ENCODE results near the gene DMD.
"Not testable (repeated sequence)": the region's sequence is repeated elsewhere in the genome, so short reads cannot be mapped to it uniquely, and the experiment has no call there.

The DMD gene

DNA sequence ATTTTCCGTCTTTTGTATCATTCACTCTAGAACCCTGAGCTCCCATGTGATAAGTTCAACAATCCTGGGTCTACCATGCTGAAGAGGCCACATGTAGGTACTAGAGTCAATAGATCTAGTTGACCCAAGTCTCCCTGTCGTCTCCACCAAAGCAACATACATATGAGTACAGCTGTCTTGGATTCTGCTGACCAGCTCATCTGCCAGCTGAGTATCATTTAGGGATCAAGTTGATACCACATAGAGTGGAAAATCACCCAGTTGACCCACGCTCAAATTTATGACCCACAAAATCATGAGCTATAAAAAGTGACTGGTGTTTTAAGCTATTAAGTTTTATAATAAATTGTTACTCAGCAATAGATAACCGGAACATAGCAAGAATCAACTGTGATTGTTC is 61.8 kb downstream of the DMD start:
- DNase-seq, result no peak

DNA sequence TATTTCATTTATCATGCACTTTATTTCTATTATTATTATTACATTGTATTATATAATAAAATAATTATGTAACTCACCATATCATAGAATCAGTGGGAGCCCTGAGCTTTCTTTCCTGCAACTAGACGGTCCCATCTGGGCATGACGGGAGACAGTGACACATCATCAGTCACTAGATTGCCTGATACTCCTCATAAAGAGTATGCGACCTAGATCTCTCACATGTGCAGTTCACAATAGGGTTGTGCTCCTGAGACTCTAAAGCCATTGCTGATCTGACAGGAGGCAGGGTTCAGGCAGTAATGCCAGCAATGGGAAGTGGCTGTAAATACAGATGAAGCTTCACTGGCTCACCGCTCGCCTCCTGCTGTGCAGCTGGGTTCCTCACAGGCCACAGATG is 62.3 kb downstream of the DMD start:
- DNase-seq, result no peak

DNA sequence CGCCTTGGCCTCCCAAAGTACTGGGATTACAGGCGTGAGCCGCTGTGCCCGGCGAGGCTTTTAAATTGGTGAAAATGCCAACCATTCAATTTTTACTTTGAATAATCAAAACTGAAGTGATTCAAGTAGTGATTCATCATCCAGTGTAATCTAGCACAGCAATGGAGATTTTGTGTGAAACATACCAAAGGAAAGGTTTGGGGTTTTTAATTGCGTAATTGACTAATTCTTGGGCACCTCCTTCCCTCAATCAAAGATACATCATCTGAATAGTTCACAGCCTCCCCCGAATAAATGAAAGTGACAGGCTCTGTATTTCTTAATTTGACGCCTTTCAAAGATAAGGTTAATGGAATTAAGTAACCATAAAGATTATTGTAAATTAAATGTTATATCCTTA is 69.0 kb downstream of the DMD start:
- no peak for DNase-seq

DNA sequence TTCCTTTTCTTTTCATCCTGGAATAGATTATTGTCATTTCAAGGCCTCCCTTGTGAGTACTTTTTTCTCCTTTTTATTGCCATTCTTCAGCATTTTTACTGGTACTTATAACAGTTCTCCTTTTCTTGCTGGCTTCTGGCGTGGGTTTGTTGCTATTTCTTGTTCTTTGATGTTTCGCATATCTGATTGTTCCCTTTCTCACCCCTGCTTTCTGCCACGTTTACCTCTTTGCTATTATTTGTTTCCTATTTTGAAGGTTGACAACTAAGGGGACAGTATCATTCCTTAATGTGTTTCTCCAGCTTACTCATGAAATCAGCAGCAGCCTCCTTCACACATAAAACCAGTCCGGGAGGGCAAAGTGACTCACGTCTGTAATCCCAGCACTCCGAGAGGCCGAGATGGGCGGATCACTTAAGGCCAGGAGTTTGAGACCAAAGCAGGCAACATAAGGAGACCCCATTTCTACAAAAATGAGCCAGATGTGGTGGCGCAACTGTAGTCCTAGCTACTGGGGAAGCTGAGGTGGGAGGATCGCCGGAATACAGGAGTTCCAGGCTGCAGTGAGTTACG is 72.6 kb downstream of the DMD start:
- no peak for DNase-seq

DNA sequence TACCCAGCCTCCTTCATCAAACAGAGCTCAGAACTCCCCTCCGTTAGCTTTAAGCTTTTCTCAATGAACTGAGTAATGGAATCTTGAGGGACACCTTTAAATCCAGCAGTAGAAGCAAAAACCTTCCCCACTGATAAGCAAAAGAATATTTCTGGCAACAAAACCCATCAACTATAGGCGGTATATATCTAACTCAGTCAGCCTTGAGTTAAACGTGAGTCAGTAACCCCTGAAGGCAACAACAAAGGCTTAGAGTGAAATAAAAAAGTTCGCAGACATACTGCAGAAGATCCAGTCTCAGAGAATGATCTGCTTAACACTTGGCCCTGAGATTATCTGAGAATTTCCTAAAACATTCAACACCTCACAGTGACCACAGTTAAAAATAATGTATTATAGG is 77.2 kb downstream of the DMD start:
- no peak for DNase-seq

DNA sequence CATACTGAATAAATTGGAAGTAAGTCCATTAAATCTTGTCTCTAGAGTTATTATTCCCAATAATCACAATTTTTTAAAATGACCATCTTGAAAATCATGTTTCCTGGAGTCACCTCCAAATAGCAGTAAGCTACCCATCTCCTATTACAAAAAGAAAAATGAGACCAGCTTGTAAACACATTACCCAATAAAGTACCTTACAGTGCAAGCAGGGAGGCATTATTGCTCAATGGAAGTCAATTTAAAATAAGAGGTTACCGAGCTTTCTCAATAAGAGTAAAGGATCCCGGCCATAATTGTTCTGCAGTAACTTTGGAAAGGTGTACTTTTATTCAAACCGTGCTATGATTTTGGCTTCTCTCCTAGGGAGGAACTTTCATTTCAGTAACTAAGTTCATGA is 78.0 kb downstream of the DMD start:
- no peak for DNase-seq

DNA sequence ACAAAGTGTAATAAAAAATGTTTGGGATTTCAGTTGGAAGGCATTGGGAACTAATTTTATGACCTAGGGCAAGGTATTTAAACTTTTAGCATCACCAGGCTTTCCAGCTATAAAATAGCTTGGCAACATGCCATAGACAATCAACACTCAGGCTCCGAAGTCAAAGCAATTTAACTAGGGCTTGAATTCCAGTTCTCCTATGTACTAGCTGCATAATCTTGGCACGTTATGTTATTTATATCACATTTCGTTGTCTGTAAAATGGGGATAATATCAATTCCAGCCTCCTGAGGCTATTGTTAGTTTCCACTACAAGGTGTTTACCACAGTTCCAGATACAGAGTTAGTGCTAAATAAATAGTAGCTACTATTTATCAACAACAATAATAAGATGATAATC is 78.8 kb downstream of the DMD start:
- no peak for DNase-seq

DNA sequence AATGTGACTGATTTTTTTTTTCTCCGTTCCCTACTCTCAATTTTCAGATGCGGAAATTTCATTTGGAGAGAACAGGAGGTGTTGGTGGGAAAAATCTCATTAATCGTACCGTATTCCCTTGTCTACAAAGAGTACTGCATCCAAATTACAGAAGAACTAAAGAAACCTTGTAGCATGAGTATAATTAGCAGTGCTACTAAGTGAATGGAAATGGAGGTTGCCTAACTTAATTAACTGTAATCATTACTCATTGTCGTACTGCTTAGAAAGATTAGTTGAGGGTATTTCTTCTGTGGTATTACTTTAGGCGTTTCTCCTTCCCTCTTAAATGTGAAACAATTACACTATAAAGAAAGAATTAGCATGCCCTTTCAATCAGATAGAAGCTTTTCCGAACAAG is 81.7 kb downstream of the DMD start:
- no peak for DNase-seq

DNA sequence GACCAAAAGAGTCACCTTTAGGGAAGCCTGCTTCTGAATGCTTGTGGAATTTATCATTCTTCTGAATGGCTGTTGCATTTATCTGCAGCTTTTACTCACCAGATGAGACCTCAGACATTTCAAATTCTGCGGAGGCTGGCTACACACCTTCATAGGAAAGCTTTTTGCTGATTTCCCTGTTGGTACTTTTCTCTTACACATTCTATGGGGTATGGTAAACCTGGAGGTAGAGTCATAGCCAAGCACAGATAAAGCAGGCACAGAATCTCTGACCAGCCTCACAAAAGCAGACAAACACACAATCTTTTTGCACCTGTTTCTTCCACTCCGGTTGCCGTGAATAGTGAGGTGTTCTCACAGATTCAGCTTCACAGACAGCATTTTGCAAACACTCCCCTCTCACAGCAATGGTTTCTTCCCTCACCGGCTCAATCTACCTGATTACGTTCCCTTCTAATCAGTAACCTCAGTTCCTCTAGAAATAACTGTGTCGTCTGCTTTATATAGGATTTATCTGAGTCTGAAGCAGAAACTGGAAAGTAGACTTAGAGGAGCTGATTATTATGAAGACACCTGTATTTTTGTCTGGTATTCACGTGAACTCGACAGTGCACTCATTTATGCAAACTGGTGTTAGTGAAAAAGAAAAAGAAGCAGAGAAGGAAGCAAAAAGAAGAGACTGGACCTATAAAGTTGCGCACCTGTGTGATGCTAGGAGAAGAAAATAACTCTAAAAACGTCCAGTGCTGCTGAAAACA is 83.1 kb downstream of the DMD start:
- DNase-seq, result no peak

DNA sequence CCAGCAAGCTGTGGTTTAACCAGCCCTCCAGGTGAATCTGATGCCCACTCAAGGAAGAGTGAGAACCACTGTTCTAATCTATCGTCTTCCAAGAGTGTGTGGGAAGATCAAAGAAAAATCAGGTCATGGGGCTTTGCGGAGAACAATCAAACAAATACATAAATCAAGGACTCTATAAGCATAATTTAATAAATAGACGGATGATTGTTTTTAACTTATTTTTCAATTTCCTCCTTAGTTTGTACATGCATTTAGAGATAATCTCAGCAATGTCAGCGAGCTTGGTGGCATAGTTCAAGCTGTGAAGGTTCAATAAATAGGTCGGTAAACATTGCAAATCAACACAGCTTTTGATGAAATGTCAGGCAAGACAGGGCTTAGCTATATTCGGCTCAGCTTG is 84.9 kb downstream of the DMD start:
- no peak for DNase-seq

DNA sequence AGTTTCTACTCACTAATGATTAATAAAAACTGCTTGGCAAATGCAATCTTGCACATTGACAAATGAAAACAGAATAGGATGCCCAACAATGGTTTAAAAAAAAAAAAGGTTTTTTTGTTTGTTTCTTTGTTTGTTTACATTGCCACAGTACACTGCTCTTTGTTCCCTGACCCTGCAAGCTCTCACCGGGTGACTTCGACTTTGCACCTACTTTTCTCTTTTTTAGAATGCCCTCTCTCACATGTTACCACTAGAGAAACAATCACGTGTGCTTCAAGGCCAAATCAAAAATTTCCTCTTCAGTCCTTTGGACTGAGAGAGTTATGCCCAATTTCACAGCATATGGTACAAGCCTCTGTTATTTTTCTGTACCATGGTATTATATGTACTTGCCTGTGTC is 101.5 kb downstream of the DMD start:
- DNase-seq, result no peak

DNA sequence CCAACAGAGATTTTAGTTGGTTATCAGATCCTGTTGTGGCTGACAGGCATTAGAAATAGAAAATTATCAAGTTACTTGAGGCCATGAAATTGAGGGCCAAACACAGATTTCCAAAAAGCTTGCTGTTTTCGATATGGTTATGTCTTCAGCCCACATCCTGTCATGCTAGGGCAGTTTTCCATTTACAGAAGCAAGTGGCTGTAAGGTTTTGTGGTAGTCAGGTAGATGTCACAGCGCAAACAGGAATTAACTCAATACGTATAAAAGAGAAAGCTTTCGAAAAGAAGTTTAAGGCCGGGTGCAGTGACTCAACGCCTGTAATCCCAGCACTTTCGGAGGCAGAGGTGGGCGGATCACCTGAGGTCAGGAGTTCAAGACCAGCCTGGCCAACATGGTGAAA is 104.6 kb downstream of the DMD start:
- DNase-seq, result no peak

DNA sequence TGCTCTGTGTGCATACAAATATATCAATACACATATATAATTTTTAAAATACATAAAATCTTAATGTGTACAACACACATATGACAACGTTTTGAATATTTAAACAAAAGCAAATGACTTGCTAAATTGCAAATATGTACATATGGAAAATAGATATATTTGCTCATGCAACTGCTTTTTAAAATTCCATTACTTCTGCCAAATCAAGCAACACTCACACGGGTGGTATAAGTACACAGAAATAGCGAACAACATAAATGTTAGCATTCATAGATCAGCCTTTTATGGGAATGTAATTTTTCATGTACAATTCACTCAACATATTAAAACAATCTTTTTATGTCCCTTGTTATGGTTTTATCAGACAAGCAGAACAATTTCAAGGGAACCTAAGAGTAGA is 116.3 kb downstream of the DMD start:
- DNase-seq, result no peak

DNA sequence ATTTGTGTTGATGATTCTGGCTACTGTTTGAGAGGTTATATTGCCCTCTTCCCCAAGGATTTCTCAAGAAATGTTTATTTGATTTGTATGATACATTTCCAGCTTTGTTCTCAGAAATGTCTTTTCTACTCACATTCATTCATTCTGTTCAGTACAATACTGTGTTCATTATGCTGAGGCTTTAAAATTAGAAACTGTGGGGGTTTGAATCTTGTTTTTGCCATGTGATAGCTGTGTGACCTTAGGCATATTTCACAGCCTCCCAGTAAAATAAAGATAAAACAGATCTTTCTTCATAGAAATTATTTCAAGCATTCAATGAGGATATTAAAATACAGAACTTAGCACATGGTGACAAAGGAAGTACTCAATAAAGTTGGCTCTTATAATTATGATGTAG is 123.9 kb downstream of the DMD start:
- DNase-seq, result no peak

DNA sequence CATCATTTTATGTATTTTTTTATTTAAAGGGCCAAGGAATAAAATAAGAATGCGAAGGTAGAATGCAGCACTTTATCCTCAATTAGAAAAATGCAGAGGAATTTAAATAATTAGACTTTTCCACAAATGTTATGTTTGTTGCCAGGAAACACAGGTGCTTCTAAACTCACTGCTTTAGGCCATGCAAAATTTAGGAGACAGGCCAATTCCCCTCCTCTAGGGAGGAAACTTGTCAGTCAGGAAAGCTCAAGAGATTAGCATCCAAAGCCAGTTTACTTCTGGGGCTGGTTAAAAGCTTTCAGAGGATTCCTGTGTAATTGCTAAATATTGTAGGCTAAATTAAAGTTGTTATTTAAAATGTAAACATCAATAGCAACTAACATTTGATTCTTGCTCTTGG is 124.5 kb downstream of the DMD start:
- no peak for DNase-seq

DNA sequence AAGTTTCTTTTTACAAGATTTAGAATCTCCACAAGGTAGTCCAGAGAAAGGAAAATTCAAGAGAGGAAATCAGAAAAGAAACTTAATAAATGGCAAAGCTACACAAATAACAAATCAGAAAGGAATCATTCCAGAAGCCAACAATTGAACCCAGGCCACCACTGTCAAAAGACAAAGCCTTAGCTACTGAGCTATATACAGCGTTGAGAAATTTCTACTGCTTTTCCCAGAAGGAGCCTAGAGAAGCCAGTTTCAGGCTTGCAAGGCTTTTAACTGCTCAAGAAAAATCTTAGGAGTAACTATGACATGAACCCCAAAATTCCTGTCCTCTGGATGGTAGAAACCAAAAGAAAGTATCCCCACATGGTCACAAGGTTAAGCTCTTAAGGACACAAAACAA is 129.0 kb downstream of the DMD start:
- DNase-seq, result no peak

DNA sequence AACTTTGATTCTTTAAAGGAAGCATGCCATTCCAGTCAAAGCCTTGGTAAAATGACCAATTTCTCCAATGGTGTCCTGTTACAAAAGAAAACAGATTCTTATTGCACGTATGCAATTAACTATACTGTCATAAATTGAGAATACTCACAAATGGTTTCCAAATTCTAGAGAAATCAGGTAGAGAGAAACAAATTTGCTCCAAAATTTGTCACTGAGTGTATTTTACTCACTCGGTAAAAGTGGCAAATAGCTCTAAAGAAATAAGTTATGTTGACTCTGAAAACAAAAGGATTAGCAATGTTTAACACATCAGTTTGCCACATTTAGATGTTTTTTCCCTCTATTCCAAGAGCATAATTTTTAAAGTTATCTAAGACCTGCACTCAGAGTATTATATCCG is 133.1 kb downstream of the DMD start:
- DNase-seq, result no peak

DNA sequence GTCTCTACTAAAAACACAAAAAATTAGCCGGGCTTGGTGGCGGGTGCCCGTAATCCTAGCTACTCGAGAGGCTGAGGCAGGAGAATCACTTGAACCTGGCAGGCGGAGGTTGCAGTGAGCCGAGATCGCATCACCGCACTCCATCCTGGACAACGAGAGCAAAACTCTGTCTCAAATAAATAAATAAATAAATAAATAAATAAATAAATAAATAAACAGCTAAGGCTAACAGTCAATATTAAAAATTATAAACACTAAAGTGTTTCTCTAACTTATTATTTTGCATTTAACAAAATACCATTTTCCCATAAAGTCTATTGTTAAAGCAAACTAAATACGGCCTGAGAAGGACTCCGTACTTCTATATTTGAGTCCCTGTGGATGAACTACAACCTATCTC is 137.7 kb downstream of the DMD start:
- DNase-seq, result not testable (repeated sequence)

DNA sequence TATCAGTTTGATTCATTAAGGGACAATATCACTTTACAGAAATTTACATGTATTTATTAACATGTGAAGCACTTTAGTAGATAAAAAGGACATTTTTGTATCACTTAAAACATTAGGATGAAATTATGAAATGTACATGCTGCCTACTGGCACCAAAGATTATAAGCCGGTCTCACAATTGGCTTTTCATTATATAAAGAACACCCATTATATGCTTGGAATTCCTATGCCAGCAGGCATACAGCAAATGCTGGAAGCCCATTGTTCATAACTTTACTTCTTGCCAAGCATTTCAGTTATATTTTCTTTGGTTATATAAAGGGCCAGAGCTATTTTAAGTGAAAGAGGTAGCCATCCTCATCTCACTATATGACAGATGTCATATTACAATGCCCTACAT is 145.9 kb downstream of the DMD start:
- DNase-seq, result no peak

DNA sequence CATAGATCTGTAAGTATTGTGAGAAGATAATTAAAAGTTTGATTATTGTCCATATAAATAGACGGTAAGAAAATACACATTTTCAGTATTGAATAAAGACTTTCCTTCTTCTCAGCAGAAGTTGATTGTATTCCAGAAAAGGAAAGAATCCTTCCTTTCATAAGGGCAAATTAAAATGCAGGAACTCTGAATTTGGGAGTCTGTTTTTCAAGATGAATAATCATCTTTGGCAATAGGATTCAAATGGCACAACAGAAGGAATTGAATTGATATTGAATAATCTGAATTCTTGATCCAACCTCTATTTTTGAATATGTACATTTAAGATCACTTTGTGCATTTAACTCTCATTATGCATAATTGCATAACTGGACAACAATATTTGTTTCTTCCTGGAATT is 149.3 kb downstream of the DMD start:
- DNase-seq, result no peak

DNA sequence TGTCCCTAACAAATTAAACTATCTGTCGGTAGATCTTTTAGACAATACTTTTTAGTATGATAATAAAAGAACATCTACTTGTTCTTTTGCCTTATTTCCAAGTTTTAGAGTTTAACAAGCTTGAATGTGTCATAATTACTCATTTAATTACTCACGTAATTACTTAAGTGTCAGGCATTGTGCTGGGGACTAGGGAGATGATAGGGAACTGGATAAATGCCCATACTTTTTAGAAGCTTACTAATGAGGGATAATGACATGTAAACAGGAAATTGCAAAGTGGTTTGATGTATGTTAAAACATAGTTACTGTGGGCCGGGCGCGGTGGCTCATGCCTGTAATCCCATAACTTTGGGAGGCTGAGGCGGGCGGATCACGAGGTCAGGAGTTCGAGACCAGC is 158.3 kb downstream of the DMD start:
- DNase-seq, result no peak

DNA sequence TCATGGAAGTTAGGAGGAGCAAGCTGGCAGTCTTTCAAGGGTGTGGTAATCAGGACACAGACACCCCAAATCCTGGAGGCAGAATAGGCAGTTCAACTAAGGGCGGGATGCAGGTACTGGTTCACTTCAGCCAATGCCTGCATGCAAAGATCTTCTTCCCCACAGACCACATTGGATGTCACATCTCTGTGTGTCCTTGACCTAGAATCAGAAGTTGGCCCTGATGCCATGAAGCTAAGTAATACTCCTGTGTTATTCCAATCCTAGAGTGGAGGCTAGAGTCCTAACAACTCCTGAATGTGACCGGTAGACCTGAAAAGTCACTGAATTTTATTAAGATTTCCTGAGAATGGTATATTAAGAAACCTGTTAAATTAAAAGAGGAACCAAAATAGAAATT is 165.5 kb downstream of the DMD start:
- DNase-seq, result no peak

DNA sequence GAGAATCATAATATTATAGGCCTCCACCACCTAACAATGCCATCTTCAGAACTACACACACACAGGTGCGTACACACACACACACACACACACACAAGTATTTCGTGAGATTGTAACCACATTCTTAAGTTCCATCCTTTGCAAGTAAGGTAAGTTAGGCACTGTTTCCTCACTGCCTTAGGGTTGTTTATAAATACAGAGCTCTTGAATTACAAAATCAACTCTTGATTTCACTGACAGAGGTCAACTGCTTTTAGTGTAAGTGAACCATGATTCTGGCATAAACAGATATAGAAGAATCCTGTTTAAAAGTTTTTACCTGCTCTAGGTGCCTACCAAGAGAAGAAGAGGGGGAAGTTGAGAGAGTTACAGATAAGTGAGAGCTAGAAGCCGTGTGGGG is 166.1 kb downstream of the DMD start:
- no peak for DNase-seq

DNA sequence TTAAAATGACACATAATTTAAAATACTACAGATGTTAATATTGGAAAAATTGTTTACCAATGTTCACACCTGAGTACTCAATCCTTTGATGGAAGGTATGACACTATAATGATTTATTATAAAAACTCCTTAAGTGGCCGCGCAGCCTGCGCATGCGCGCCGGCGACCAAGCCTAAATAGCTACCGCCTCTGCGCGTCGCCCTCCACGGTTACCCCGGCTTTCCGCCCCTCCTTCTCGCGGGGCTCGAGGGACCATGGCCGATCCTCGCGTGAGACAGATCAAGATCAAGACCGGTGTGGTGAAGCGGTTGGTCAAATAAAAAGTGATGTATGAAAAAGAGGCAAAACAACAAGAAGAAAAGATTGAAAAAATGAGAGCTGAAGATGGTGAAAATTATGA is 170.2 kb downstream of the DMD start:
- no peak for DNase-seq

DNA sequence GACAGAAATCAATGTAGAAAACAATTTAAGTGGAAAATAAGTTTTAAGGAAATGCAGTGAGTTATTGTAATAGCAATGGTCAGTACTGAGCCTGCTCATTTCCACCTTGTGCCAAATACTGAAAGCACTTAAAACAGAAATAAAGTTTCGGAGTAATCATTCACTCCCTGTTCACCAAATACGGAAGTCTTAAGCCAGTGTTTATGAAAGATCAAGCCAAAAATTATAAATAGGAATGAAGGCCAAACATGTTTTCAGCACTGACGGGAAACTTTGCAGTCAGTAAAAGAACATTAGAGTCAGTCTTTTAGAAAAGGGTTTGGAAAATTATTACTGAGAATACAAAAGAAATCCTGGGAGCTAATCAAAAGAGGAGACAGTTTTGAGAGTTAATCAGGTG is 178.6 kb downstream of the DMD start:
- no peak for DNase-seq

Data from CD4-positive, alpha-beta T cell treated with Interferon gamma for 1 hour (primary cell).